AG09309 (cell line): Measurements from ENCODE around the gene DDX4.

ENCODE experiments used
- DNase-seq: peaks from one replicate; pipeline ENCODE4 v3.0.0-alpha.2; 2010; ENCODE audit warnings: low read depth
- H3K4me3 ChIP-seq: 2 replicates; pipeline ENCODE4 v1.5.1; 2011; ENCODE audit warnings: mild to moderate bottlenecking, low read depth, low read length, moderate library complexity; ENCODE audit not compliant: control insufficient read depth
- CTCF ChIP-seq: IDR thresholded peaks from 2 replicates; pipeline ENCODE4 v1.5.1; 2011; ENCODE audit warnings: mild to moderate bottlenecking, low read depth, low read length, inconsistent platforms; ENCODE audit not compliant: insufficient read depth, control insufficient read depth; ENCODE audit errors: missing control alignments

DDX4 gene

GRCh38 chr5:55820488-55820887 lies 82.6 kb downstream of the DDX4 start:
- no peak for TF ChIP-seq CTCF
- H3K4me3 ChIP-seq: no peak overlapping the region
- DNase-seq: no peak

DNA sequence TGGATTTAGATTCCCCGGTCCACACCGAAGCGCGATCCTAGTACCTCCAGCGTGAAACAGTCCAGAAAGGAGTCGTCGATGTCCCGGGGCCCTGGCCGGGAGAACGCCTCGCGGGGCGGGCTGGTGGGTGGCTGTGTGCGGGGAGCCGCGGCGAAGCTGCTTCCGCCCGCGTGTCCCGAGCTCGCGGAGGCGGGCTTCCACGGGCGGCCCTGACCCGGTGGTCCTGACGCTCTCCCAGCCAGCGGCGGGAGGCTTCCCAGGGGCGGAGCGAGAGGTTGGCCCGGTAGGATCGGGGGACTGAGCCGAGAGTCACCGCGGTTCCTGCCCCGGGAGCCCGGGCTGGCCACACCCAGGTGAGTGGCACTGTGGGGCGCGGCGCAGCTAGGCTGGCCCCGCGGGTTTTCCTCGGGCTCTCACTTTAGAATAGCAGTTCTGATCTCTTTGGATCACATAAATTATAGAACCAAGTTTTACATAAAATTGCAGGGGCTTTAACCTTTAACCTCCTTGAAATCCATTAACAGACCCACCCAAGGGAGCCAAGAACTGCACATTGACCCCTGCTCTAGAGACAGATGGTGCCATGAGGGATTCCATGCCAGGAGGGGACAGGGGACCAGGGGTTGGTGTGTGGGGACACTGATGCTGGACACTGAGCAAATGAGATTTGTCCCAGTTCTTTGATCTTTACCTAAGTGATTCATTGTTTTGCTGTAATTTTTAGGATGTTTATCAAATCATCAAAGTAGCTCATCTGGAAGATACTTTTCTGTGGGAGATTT lies 84.1 kb downstream of the DDX4 start:
- DNase-seq: no peak
- no peak overlapping the region for H3K4me3 ChIP-seq

GRCh38 chr5:55823151-55823796 lies 85.4 kb downstream of the DDX4 start:
- H3K4me3 ChIP-seq: no peak overlapping the region
- no peak for DNase-seq
- TF ChIP-seq CTCF: no peak

More for the DNA sequence above, 84.1 kb downstream of the DDX4 start:
- TF ChIP-seq CTCF: no peak

DNA sequence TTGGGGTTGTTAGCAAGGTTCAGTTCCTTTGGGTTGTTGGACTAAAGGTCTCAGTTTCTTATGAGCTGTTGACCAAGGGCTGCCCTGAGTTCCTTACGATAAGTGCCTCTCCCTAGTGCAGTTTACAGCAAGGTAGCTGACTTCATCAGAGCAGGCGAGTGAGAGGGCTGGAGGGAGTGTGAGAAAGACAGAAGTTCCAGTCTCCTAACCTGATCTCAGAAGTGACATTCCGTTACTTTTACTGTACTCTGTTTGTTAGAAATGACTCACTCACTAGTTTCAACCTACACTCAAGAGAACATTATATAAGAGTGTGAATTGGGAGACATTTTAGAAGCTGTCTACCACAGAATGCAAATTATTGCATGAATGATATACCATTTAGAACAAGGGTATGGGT lies 92.1 kb downstream of the DDX4 start:
- no peak for DNase-seq
- H3K4me3 ChIP-seq: no peak overlapping the region
- TF ChIP-seq CTCF: no peak

GRCh38 chr5:55832446-55832845 lies 94.6 kb downstream of the DDX4 start:
- no peak for TF ChIP-seq CTCF
- no peak overlapping the region for H3K4me3 ChIP-seq
- no peak for DNase-seq

DNA sequence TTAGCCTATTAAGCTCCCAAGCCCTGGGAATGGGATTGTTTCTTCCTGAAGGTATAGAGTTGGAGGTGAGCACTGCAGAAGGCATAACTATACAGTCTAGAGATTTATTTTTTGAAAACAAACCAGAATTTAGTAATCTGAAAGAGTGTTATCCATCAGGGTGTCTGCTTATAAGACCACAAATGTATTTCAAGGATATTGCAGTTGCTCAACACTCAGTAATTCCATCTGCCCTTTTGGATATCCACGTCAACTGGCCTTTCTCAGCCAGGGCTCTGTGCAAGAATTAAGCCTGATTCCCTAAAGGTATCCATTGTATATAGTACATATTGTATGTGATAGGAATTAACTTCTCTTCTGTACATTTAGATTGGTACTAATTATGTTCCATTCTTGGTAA lies 98.3 kb downstream of the DDX4 start:
- DNase-seq: no peak
- H3K4me3 ChIP-seq: no peak overlapping the region
- TF ChIP-seq CTCF: no peak
